Karpas-422 (cell line): ENCODE results near the gene CYYR1. TPM values are rescaled to one million over a fixed set of nuclear protein-coding genes. Genes with fewer than 3 reads are reported as not detected.

Source experiments
- DNase-seq: peaks from one replicate; pipeline ENCODE4 v3.0.0-alpha.2; 2015
- H2AFZ ChIP-seq: fragments of 200-600 bp; sonication (generic); 2 replicates; pipeline ENCODE4 v1.6.1; 2014; ENCODE audit warnings: antibody characterized with exemption, low read length, mixed read lengths
- H3K27ac ChIP-seq: fragments of 200-600 bp; sonication (generic); 2 replicates; pipeline ENCODE4 v1.5.1; 2014; ENCODE audit warnings: mild to moderate bottlenecking, low read length, moderate library complexity
- H3K27me3 ChIP-seq: fragments of 200-600 bp; sonication (generic); 2 replicates; pipeline ENCODE4 v1.6.1; 2014; ENCODE audit warnings: low read length, mixed read lengths
- H3K36me3 ChIP-seq: fragments of 200-600 bp; sonication (generic); 2 replicates; pipeline ENCODE4 v1.6.1; 2014; ENCODE audit warnings: low read length, mixed read lengths; ENCODE audit not compliant: insufficient read depth
- H3K4me1 ChIP-seq: fragments of 200-600 bp; sonication (generic); 2 replicates; pipeline ENCODE4 v1.6.1; 2014; ENCODE audit warnings: mild to moderate bottlenecking, low read length, mixed read lengths
- H3K4me2 ChIP-seq: fragments of 200-600 bp; sonication (generic); 2 replicates; pipeline ENCODE4 v1.6.1; 2014; ENCODE audit warnings: low read length, low read depth, mild to moderate bottlenecking; ENCODE audit not compliant: poor library complexity, severe bottlenecking
- H3K4me3 ChIP-seq: fragments of 200-600 bp; sonication (generic); 2 replicates; pipeline ENCODE4 v1.5.1; 2014; ENCODE audit warnings: mild to moderate bottlenecking, antibody characterized with exemption, low read length, mixed read lengths
- H3K79me2 ChIP-seq: fragments of 200-600 bp; sonication (generic); 2 replicates; pipeline ENCODE4 v1.6.1; 2014; ENCODE audit warnings: mild to moderate bottlenecking, low read length, mixed read lengths
- H3K9ac ChIP-seq: fragments of 200-600 bp; sonication (generic); 2 replicates; pipeline ENCODE4 v1.6.0; 2014; ENCODE audit warnings: low read length
- H3K9me2 ChIP-seq: fragments of 200-600 bp; sonication (generic), shearing (Covaris generic); replicated peaks from 2 replicates; pipeline ENCODE4 v1.6.0; 2014; ENCODE audit warnings: mild to moderate bottlenecking, low read length, moderate library complexity; ENCODE audit not compliant: insufficient read depth
- H3K9me3 ChIP-seq: fragments of 300-700, 200-600 bp; sonication (generic); 2 replicates; pipeline ENCODE4 v1.6.1; 2014; ENCODE audit warnings: low read length, mixed read lengths
- H4K20me1 ChIP-seq: fragments of 200-600 bp; sonication (generic); 2 replicates; pipeline ENCODE4 v1.6.1; 2014; ENCODE audit warnings: mild to moderate bottlenecking, antibody characterized with exemption, low read length, low read depth; ENCODE audit not compliant: insufficient read depth
- total RNA-seq: library from RNA; depleted of rRNA; stranded (reverse); fragments of >200 nt; shearing (Covaris generic); gene quantifications from 2 replicates; pipeline ENCODE4 v1.2.3, GENCODE V29; 2014; ENCODE audit warnings: low replicate concordance

Gene CYYR1
- total RNA-seq, 1 experiment from 2014 or later, result not detected

GRCh38 chr21:26591543-26591942 lies 18.5 kb upstream of the CYYR1 start:
- Histone ChIP-seq H3K4me1 (no peaks in the 10 kb centered on the region), H3K27me3 (no peaks in the 10 kb centered on the region), H2AFZ (no peak overlapping the region), H3K9me2 (no peaks in the 10 kb centered on the region), H4K20me1 (no peaks in the 10 kb centered on the region), H3K4me3 (no peak overlapping the region), H3K36me3 (no peaks in the 10 kb centered on the region), H3K9ac (no peak overlapping the region), H3K4me2 (no peak overlapping the region), H3K9me3 (peaks cover 31% of the 10 kb centered on the region), H3K79me2 (no peaks in the 10 kb centered on the region), H3K27ac (no peak overlapping the region)
- DNase-seq, result no peak

GRCh38 chr21:26588446-26588845 lies 15.4 kb upstream of the CYYR1 start:
- no peak overlapping the region for H3K9ac ChIP-seq
- H3K27ac ChIP-seq, result no peak overlapping the region
- H3K27me3 ChIP-seq, result no peaks in the 10 kb centered on the region
- H3K4me2 ChIP-seq, result no peak overlapping the region
- no peaks in the 10 kb centered on the region for H3K79me2 ChIP-seq
- no peaks in the 10 kb centered on the region for H3K36me3 ChIP-seq
- DNase-seq, result no peak
- no peaks in the 10 kb centered on the region for H3K4me1 ChIP-seq
- H3K9me2 ChIP-seq, result no peaks in the 10 kb centered on the region
- no peaks in the 10 kb centered on the region for H4K20me1 ChIP-seq
- no peak overlapping the region for H2AFZ ChIP-seq
- peaks cover 48% of the 10 kb centered on the region for H3K9me3 ChIP-seq
- no peak overlapping the region for H3K4me3 ChIP-seq

DNA sequence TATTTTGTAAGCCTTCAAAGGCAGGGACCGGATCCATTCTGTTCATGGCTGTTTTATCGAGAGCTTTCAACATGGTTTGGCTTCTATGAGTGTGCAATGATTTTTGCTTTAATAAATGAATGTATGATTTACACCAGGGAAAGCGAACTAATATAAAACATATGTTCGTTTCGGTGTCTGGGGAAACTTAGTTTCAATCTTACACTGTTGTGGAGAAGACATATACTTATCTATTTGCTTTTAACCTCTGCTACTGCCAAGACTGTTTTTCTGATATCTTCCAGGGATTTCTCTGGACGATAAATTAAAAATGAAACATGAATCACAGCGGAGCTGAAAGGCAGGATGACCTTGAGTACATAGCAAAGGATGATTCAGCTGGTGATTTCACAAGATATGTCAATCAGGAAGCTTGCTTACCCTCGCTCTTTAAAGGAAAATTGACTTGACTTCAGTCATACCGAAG lies 14.7 kb upstream of the CYYR1 start:
- H3K36me3 ChIP-seq, result no peaks in the 10 kb centered on the region
- H3K4me3 ChIP-seq, result no peak overlapping the region
- no peak overlapping the region for H2AFZ ChIP-seq
- no peak overlapping the region for H3K4me2 ChIP-seq
- H3K9me3 ChIP-seq, result peaks cover 41% of the 10 kb centered on the region
- no peaks in the 10 kb centered on the region for H4K20me1 ChIP-seq
- H3K4me1 ChIP-seq, result no peaks in the 10 kb centered on the region
- no peaks in the 10 kb centered on the region for H3K9me2 ChIP-seq
- no peak for DNase-seq
- H3K9ac ChIP-seq, result no peak overlapping the region
- no peaks in the 10 kb centered on the region for H3K27me3 ChIP-seq
- no peak overlapping the region for H3K27ac ChIP-seq
- no peaks in the 10 kb centered on the region for H3K79me2 ChIP-seq

DNA sequence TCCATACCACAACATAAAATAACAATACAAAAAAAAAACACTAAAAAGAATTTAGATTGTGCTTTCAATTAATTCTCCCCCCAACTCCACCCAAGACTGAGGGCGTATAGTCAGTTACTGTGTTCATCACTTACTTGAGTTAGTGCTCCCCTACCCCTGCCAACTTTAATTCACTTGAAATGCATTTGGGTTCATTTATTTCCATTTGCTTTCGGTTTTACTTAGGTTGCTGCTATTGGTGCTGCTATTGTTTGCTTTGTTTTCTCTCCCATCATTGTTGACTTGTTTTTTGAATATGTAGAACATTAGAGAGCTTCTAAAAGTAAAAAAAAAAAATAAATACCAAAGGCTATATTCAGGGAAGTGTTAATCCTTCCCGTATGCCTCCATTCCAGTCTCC lies 10.7 kb upstream of the CYYR1 start:
- Histone ChIP-seq H2AFZ (no peak overlapping the region), H3K27me3 (no peaks in the 10 kb centered on the region), H3K4me2 (no peak overlapping the region), H3K79me2 (no peaks in the 10 kb centered on the region), H3K27ac (no peak overlapping the region), H3K9ac (no peak overlapping the region), H3K9me3 (peaks cover 44% of the 10 kb centered on the region), H3K4me3 (no peak overlapping the region), H4K20me1 (no peaks in the 10 kb centered on the region), H3K36me3 (no peaks in the 10 kb centered on the region), H3K9me2 (no peaks in the 10 kb centered on the region), H3K4me1 (no peaks in the 10 kb centered on the region)
- DNase-seq, result no peak

GRCh38 chr21:26581818-26582217 lies 8.7 kb upstream of the CYYR1 start:
- no peaks in the 10 kb centered on the region for H3K79me2 ChIP-seq
- H3K9me3 ChIP-seq, result peaks cover 45% of the 10 kb centered on the region
- no peak overlapping the region for H3K4me2 ChIP-seq
- H3K4me1 ChIP-seq, result no peaks in the 10 kb centered on the region
- no peak overlapping the region for H3K9ac ChIP-seq
- no peaks in the 10 kb centered on the region for H3K36me3 ChIP-seq
- H3K27me3 ChIP-seq, result no peaks in the 10 kb centered on the region
- no peak overlapping the region for H3K27ac ChIP-seq
- no peaks in the 10 kb centered on the region for H3K9me2 ChIP-seq
- DNase-seq, result no peak
- H3K4me3 ChIP-seq, result no peak overlapping the region
- H4K20me1 ChIP-seq, result no peaks in the 10 kb centered on the region
- H2AFZ ChIP-seq, result no peak overlapping the region

- Histone ChIP-seq H3K4me2 (no peak overlapping the region), H3K36me3 (no peaks in the 10 kb centered on the region), H2AFZ (no peak overlapping the region), H3K9me3 (peaks cover 40% of the 10 kb centered on the region), H3K4me1 (no peaks in the 10 kb centered on the region), H3K27ac (no peak overlapping the region), H4K20me1 (no peaks in the 10 kb centered on the region), H3K9ac (no peak overlapping the region), H3K27me3 (no peaks in the 10 kb centered on the region), H3K4me3 (no peak overlapping the region), H3K79me2 (no peaks in the 10 kb centered on the region), H3K9me2 (no peaks in the 10 kb centered on the region)
- DNase-seq, result no peak
Measured at GRCh38 chr21:26572076-26572701, 897 bp downstream of the CYYR1 start.

- DNase-seq, result no peak
- no peaks in the 10 kb centered on the region for H3K27me3 ChIP-seq
- H2AFZ ChIP-seq, result no peak overlapping the region
- H3K9me2 ChIP-seq, result no peaks in the 10 kb centered on the region
- no peaks in the 10 kb centered on the region for H3K36me3 ChIP-seq
- H3K4me3 ChIP-seq, result no peak overlapping the region
- H3K27ac ChIP-seq, result no peak overlapping the region
- H3K4me2 ChIP-seq, result no peak overlapping the region
- no peak overlapping the region for H3K9ac ChIP-seq
- peaks cover 43% of the 10 kb centered on the region for H3K9me3 ChIP-seq
- no peaks in the 10 kb centered on the region for H4K20me1 ChIP-seq
- H3K4me1 ChIP-seq, result no peaks in the 10 kb centered on the region
- H3K79me2 ChIP-seq, result no peaks in the 10 kb centered on the region
Measured at GRCh38 chr21:26570203-26570602, 2.9 kb downstream of the CYYR1 start.

- Histone ChIP-seq H3K9ac (no peak overlapping the region), H3K4me3 (no peak overlapping the region), H3K4me1 (no peaks in the 10 kb centered on the region), H3K9me2 (no peaks in the 10 kb centered on the region), H3K27me3 (no peaks in the 10 kb centered on the region), H3K79me2 (no peaks in the 10 kb centered on the region), H3K4me2 (no peak overlapping the region), H3K9me3 (peaks cover 35% of the 10 kb centered on the region), H3K27ac (no peak overlapping the region), H4K20me1 (no peaks in the 10 kb centered on the region), H2AFZ (no peak overlapping the region), H3K36me3 (no peaks in the 10 kb centered on the region)
- no peak for DNase-seq
Measured at GRCh38 chr21:26565546-26565945, 7.5 kb downstream of the CYYR1 start.
